IPS-18c (cell line): ENCODE data around the gene LPAR2.
"Not testable (repeated sequence)": the region's sequence is repeated elsewhere in the genome, so short reads cannot be mapped to it uniquely, and the experiment has no call there.

Experiments
- H3K4me3 ChIP-seq: 2 replicates; pipeline ENCODE4 v1.7.0; 2013; ENCODE audit warnings: low read depth, mild to moderate bottlenecking, low read length, moderate library complexity; ENCODE audit not compliant: insufficient read depth
- H3K9me3 ChIP-seq: one replicate; pipeline ENCODE4 v1.6.1; 2013; ENCODE audit warnings: mild to moderate bottlenecking, low read length, moderate library complexity; ENCODE audit not compliant: control insufficient read depth, insufficient read depth

LPAR2 gene

GRCh38 chr19:19618219-19619051 lies 9.6 kb downstream of the LPAR2 start, which contains the start of gene PBX4:
Gene PBX4 (minus strand): TSS chr19:19618687. CDS start chr19:19618629, 58 bp downstream.
- Histone ChIP-seq H3K9me3 (peaks cover 2% of the 10 kb centered on the region), H3K4me3 (peak within 1 kb of the TSS; percentile 61)

DNA sequence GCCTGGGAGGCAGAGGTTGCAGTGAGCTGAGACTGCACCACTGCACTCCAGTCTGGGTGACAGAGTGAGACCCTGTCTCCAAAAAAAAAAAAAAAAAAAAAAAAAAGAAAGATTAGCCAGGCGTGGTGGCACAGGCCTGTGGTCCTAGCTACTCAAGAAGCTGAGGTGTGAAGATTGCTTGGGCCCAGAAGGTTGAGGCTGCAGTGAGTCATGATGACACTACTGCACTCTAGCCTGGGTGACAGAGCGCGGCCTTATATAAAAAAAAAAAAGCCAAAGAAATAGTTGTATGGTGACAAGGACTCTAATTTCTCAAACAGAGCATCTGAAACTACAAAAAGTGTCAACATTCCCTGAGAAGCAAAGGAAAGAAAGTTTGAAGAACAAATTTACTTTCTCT lies 12.9 kb downstream of the LPAR2 start:
- H3K9me3 ChIP-seq, result no peaks in the 10 kb centered on the region

DNA sequence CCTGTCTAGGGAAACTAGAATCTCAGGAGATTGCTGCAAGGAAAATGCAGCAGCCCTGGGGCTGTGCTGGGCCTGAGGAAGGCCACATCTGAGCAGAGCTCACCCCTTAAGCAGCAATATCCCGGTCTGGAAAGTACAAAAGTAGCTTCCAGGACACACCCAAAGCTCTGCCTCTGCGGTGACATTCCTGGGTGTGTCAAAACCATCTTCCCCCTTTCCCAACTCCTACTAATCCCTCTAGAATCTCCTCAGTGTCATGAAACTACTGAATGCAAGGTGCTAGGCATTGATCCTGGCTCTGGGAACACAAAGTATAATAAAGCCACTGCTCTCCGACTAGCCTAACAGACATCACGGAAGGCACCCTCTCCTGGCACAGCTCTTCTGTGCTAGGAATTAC lies 14.5 kb downstream of the LPAR2 start:
- no peak overlapping the region for H3K4me3 ChIP-seq
- no peaks in the 10 kb centered on the region for H3K9me3 ChIP-seq

More for the DNA sequence above, 12.9 kb downstream of the LPAR2 start:
- no peak overlapping the region for H3K4me3 ChIP-seq

- no peak overlapping the region for H3K4me3 ChIP-seq
- H3K9me3 ChIP-seq, result no peaks in the 10 kb centered on the region
Observed at GRCh38 chr19:19610376-19611202, 17.4 kb downstream of the LPAR2 start.

- not testable (repeated sequence) for H3K4me3 ChIP-seq, H3K9me3 ChIP-seq
Observed at GRCh38 chr19:19606686-19607085, 21.3 kb downstream of the LPAR2 start.

GRCh38 chr19:19606021-19606420 lies 22.0 kb downstream of the LPAR2 start:
- Histone ChIP-seq H3K4me3 (no peak overlapping the region), H3K9me3 (no peaks in the 10 kb centered on the region)

GRCh38 chr19:19602713-19603324 lies 25.2 kb downstream of the LPAR2 start:
- no peak overlapping the region for H3K4me3 ChIP-seq

GRCh38 chr19:19602136-19602712 lies 25.8 kb downstream of the LPAR2 start:
- H3K4me3 ChIP-seq, result no peak overlapping the region
- H3K9me3 ChIP-seq, result no peaks in the 10 kb centered on the region

More at GRCh38 chr19:19602713-19603324, 25.2 kb downstream of the LPAR2 start:
- no peaks in the 10 kb centered on the region for H3K9me3 ChIP-seq

DNA sequence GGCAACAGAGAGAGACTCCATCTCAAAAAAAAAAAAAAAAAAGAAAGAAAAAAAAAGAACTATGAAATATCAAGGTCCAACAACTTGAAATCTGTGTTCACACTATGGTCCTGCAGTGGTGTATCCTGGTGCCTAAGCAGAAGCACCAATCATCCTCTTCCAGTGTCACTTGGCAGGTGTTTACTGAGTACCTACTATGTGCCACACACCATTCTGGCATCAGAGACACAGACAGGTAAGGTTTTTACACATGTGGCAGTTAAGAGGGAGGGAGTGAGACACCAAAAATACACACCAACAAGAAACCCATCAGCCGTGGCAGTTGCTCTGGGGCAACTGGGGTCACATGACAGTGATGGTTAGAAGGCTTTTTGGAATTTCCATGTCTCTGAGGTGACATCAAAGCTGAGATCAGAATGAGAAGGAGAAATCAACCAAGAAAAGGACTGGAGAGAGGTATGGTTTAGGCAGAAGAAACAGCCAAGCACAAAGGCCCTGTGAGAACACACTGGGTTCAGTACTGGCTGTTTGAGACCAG lies 27.2 kb downstream of the LPAR2 start:
- no peak overlapping the region for H3K4me3 ChIP-seq
- no peaks in the 10 kb centered on the region for H3K9me3 ChIP-seq

GRCh38 chr19:19598728-19599451 lies 29.1 kb downstream of the LPAR2 start:
- not testable (repeated sequence) for H3K4me3 ChIP-seq

DNA sequence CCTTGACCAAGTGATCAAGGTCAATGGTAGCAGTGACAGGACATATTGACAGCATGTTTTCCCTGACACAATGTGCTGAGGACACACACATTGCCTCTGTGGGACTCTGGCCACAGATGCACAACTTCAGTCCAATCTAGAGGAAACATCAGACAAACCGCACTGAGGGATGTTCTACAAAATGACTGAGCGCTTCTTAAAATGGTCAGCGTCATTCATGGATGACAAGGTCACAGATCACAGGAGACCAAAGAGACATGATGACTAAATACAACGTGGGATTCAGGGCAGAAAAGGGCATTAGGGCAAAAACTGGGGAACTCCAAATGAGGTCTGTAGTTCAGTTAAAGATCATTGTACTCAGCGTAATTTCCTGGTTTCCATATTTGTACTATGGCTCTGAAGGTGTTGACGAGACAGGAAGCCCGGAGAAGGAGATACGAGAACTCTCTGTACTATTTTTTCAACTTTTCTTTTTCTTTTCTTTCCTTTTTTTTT lies 30.2 kb downstream of the LPAR2 start:
- Histone ChIP-seq H3K9me3 (no peaks in the 10 kb centered on the region), H3K4me3 (no peak overlapping the region)

More at GRCh38 chr19:19598728-19599451, 29.1 kb downstream of the LPAR2 start:
- H3K9me3 ChIP-seq, result not testable (repeated sequence)

DNA sequence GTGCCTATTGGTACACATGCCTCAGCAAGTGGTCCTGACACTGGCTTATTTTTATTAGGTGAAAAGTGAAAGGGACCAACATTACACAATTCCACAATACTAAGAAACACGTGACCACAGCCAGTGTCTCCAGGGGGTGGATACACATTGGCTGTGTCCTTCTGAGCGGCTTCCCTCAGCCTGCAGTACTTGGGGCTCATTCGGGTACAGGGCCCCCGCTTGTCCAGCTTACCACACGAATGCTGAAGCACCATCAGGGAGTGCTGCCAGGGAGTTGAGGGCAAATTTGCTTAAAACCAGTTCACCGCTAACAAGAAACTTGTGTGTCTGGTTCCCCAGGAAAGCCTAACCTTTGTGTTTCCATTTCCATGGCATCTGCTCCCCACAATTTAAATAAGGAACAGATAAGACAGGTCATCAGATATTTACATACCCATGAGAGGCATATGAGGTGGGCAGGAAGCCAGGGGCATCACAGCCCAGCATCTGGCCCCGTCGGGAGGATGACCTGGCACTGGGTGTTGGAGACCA lies 32.8 kb downstream of the LPAR2 start:
- no peak overlapping the region for H3K4me3 ChIP-seq
- H3K9me3 ChIP-seq, result no peaks in the 10 kb centered on the region

- H3K4me3 ChIP-seq, result no peak overlapping the region
- H3K9me3 ChIP-seq, result no peaks in the 10 kb centered on the region
Observed at GRCh38 chr19:19594381-19594780, 33.6 kb downstream of the LPAR2 start.

DNA sequence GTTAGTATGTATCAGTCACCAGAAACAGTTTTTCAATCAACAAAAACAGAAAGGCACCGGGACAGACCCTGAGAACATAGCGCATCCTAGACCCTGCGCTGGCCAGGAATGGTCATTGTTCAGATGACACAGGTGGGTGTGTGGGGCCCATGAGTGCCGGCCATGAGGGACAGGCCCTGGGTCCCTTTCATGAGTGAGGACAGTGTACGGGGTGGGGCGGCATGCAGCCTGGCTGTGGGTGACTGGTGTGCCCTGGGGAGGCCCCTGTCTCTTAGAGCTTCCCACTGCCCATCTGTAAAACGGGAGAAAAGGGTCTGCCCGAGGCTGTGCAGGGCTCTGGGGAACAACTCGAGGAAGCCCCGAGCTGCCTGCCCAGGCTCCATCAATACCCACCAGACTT lies 35.3 kb downstream of the LPAR2 start:
- Histone ChIP-seq H3K9me3 (no peaks in the 10 kb centered on the region), H3K4me3 (no peak overlapping the region)

DNA sequence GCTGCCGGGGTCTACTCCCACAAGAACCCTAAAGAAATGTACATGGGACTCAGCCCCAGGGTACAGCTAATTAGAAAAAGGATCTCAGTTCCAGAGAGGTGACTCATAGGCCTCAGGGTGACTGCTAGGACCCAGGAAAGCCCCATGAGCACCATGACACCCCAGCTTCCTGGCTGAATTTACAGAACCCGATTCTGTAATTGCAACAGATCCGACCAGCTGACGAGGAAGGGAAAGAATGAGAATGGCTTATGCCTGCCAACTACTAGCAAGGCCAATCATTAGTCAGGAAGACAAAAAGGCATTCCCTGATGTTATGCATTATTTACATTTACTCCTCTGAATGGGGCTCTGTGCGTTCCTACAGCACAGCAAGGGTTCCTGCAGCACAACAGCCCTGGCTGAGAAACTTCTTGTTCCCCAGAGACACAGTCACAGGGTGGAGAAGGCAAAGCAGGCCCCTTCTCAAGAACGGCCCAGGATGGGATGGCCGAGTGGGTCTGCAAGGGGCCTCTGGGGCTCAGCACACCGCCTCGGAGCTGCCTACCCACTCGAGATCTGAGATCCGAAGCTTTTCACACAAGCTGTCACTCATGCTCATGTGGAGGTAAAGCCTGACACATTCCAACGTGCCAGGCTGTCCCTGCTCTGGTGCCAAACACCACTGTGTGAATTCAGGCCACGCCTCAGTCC lies 36.7 kb downstream of the LPAR2 start:
- Histone ChIP-seq H3K9me3 (no peaks in the 10 kb centered on the region), H3K4me3 (no peak overlapping the region)

GRCh38 chr19:19588546-19588945 lies 39.5 kb downstream of the LPAR2 start:
- no peak overlapping the region for H3K4me3 ChIP-seq

More at GRCh38 chr19:19588546-19588945, 39.5 kb downstream of the LPAR2 start:
- no peaks in the 10 kb centered on the region for H3K9me3 ChIP-seq
